Kidney (tissue), 14 donors: Measurements from ENCODE around the gene ELFN2. TPM values are rescaled to one million over a fixed set of nuclear protein-coding genes. Genes with fewer than 3 reads are reported as not detected.

Source experiments
- DNase-seq, 5 donors: peaks; one replicate each; pipeline ENCODE4 v3.0.0-alpha.2; 2013 to 2020
- FAIRE-seq: peaks from 2 replicates; lab custom pipeline; 2012; peaks lifted over from hg19 to GRCh38; lab: Jason Lieb, UNC
- H3K27ac ChIP-seq, 2 donors: one replicate each; pipeline ENCODE4 v1.7.0; 2013; ENCODE audit warnings: low read depth in 2 of 2, low read length in 2 of 2, inconsistent platforms in 1 of 2
- H3K27me3 ChIP-seq: one replicate; pipeline ENCODE4 v1.7.1; 2013; ENCODE audit warnings: low read length, inconsistent platforms; ENCODE audit not compliant: control insufficient read depth, insufficient read depth
- H3K36me3 ChIP-seq, 3 donors: one replicate each; pipeline versions ENCODE4 v1.7.0 to v1.7.1; 2013; ENCODE audit warnings: low read length in 3 of 3, control low read depth in 1 of 3, inconsistent platforms in 1 of 3; ENCODE audit not compliant: insufficient read depth in 3 of 3, control insufficient read depth in 2 of 3
- H3K4me1 ChIP-seq, 3 donors: one replicate each; pipeline versions ENCODE4 v1.7.0 to v1.7.1; 2013; ENCODE audit warnings: low read length in 3 of 3, inconsistent platforms in 1 of 3, low read depth in 1 of 3; ENCODE audit not compliant: control insufficient read depth in 2 of 3, insufficient read depth in 2 of 3
- H3K4me3 ChIP-seq, 3 donors: one replicate each; pipeline versions ENCODE4 v1.7.0 to v1.8.1; 2013; ENCODE audit warnings: low read length in 3 of 3, control low read depth in 1 of 3, inconsistent platforms in 1 of 3
- H3K9ac ChIP-seq, 3 donors: one replicate each; pipeline versions ENCODE4 v1.7.0 to v1.7.1; 2013; ENCODE audit warnings: low read length in 3 of 3, control low read depth in 1 of 3, inconsistent platforms in 1 of 3
- H3K9me3 ChIP-seq, 3 donors: one replicate each; pipeline versions ENCODE4 v1.7.0 to v1.7.1; 2013; ENCODE audit warnings: low read length in 3 of 3, control low read depth in 1 of 3, inconsistent platforms in 1 of 3; ENCODE audit not compliant: control insufficient read depth in 2 of 3, insufficient read depth in 1 of 3
- intact Hi-C: fragments of 100-400 bp; cut with DNase I; formaldehyde crosslinking; loops from one replicate; pipeline ENCODE4 v1.11.1; 2022
- polyA plus RNA-seq: library from polyadenylated mRNA; stranded (reverse); fragments of 350-450 nt; fragmentation: Illumina TruSeq; extraction: RNeasy Lipid Tissue Mini Kit (QIAGEN cat#74804); gene quantifications from one replicate; pipeline ENCODE4 v1.2.3, GENCODE V29; 2014; ENCODE audit warnings: low read depth, low replicate concordance; ENCODE audit not compliant: insufficient read depth
- total RNA-seq: library from RNA; stranded (reverse); fragmentation: NEBNext Ultra II Directional; extraction: Animal tissue kit (Norgen Biotek cat#: 25700); gene quantifications from one replicate; pipeline ENCODE4 v1.2.1, GENCODE V29; 2021
- TF ChIP-seq, protein P1 (sequence below): IDR thresholded peaks from 3 replicates; pipeline ENCODE4 v1.5.1; 2012; ENCODE audit warnings: mild to moderate bottlenecking, moderate library complexity, borderline replicate concordance; ENCODE audit not compliant: insufficient read depth; ENCODE audit errors: extremely low read depth
- donor health status: control.
- donor health status: control.
- donor health status: control.
- donor health status: control.
- donor health status: control.
- donor health status: DM: yes; HTN: yes; CAD: no.
- donor health status: Normal renal cell carcinoma (clear cell type).

Gene ELFN2
- total and polyA plus RNA-seq, 2 donors from 2014 or later: 0.19 to 4.6 TPM

DNA sequence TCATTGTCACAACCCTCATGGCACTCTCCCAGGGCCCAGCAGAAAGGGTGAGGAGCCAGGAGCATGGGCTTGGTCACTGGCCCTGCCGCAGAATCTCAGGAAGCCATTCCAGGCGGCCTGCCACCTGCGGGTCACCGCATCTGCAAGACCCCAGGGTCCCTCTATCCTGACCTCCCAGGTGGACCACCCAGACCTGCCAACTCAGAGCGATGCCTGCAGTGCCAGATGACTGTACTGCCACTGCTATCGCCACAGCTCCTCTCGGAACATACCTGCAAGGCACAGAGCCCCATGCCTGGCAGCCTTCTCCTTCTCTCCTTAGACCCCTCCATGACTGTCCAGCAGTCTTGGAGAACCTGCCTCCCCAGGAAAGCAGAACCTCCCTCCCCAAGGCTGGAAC lies 26.4 kb upstream of the ELFN2 start:
- Histone ChIP-seq H3K9me3 (no peaks in the 10 kb centered on the region), H3K9ac (no peak overlapping the region), H3K27ac (no peak overlapping the region), H3K4me1 (no peaks in the 10 kb centered on the region), H3K36me3 (no peaks in the 10 kb centered on the region), H3K4me3 (no peak overlapping the region), H3K27me3 (no peaks in the 10 kb centered on the region)
- FAIRE-seq: no peak
- no peak for DNase-seq
- intact Hi-C loops: no loop called here
- TF ChIP-seq, protein P1, sequence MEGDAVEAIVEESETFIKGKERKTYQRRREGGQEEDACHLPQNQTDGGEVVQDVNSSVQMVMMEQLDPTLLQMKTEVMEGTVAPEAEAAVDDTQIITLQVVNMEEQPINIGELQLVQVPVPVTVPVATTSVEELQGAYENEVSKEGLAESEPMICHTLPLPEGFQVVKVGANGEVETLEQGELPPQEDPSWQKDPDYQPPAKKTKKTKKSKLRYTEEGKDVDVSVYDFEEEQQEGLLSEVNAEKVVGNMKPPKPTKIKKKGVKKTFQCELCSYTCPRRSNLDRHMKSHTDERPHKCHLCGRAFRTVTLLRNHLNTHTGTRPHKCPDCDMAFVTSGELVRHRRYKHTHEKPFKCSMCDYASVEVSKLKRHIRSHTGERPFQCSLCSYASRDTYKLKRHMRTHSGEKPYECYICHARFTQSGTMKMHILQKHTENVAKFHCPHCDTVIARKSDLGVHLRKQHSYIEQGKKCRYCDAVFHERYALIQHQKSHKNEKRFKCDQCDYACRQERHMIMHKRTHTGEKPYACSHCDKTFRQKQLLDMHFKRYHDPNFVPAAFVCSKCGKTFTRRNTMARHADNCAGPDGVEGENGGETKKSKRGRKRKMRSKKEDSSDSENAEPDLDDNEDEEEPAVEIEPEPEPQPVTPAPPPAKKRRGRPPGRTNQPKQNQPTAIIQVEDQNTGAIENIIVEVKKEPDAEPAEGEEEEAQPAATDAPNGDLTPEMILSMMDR: no peak

- Histone ChIP-seq H3K9ac (no peak overlapping the region), H3K4me3 (no peak overlapping the region), H3K9me3 (no peaks in the 10 kb centered on the region), H3K4me1 (no peaks in the 10 kb centered on the region), H3K27ac (no peak overlapping the region), H3K36me3 (no peaks in the 10 kb centered on the region), H3K27me3 (no peaks in the 10 kb centered on the region)
- no peak for DNase-seq
- TF ChIP-seq, protein P1: no peak
- intact Hi-C loops: no loop called here
- no peak for FAIRE-seq
Measured at GRCh38 chr22:37451218-37451617, 23.9 kb upstream of the ELFN2 start.

GRCh38 chr22:37449331-37450001 lies 22.2 kb upstream of the ELFN2 start:
- Histone ChIP-seq H3K9ac (no peak overlapping the region), H3K9me3 (no peaks in the 10 kb centered on the region), H3K4me3 (no peak overlapping the region), H3K36me3 (no peaks in the 10 kb centered on the region), H3K27me3 (no peaks in the 10 kb centered on the region), H3K27ac (no peak overlapping the region), H3K4me1 (no peaks in the 10 kb centered on the region)
- FAIRE-seq (no peak), DNase-seq (peak in 4 of 5 donors; percentile 44 to 68 (median 48))
- TF ChIP-seq, protein P1: no peak
- intact Hi-C loops: no loop called here
